CD4-positive, alpha-beta T cell (primary cell): ENCODE measurements around the gene NARF. TPM values are rescaled to one million over a fixed set of nuclear protein-coding genes. Genes with fewer than 3 reads are reported as not detected.

Experiments used
- ATAC-seq: fragments of 200-7000 bp; cut with Tn5 transposase; one replicate; pipeline ENCODE4 v1.10.0; 2022; ENCODE audit warnings: mild to moderate bottlenecking; ENCODE audit not compliant: poor library complexity
- CTCF ChIA-PET: fragments of 350-600 bp; sonication (Branson Sonifier 250); formaldehyde crosslinking; loops from one replicate; lab custom pipeline; 2021; ENCODE audit warnings: antibody characterized with exemption, inconsistent platforms; lab: Charles Lee
- POLR2A ChIA-PET: fragments of 350-600 bp; sonication (Branson Sonifier 250); formaldehyde crosslinking; loops from one replicate; lab custom pipeline; 2021; ENCODE audit warnings: antibody characterized with exemption, inconsistent platforms; lab: Charles Lee
- DNase-seq, 14 experiments: peaks; one replicate each; pipeline ENCODE4 v3.0.0-alpha.2; 2013 to 2020; ENCODE audit warnings: mixed read lengths in 2 of 14
- H3K27ac ChIP-seq, 2 donors: one replicate each; pipeline versions ENCODE4 v1.5.1 to v1.7.0; 2013; ENCODE audit warnings: low read length in 2 of 2, low read depth in 1 of 2, mild to moderate bottlenecking in 1 of 2
- H3K27me3 ChIP-seq, 2 experiments: 1 replicate in 1 of 2; 2 replicates in 1 of 2; pipeline versions ENCODE4 v1.6.1 to v1.7.0; 2013; ENCODE audit warnings: low read length in 2 of 2, control low read depth in 1 of 2, mild to moderate bottlenecking in 1 of 2, moderate library complexity in 1 of 2; ENCODE audit not compliant: insufficient read depth in 2 of 2, control insufficient read depth in 1 of 2
- H3K36me3 ChIP-seq: one replicate; pipeline ENCODE4 v1.6.1; 2013; ENCODE audit warnings: low read length, control low read depth; ENCODE audit not compliant: insufficient read depth
- H3K4me1 ChIP-seq: one replicate; pipeline ENCODE4 v1.6.1; 2013; ENCODE audit warnings: low read length, control low read depth; ENCODE audit not compliant: insufficient read depth
- H3K4me3 ChIP-seq: one replicate; pipeline ENCODE4 v1.5.1; 2013; ENCODE audit warnings: mild to moderate bottlenecking, low read length, moderate library complexity
- H3K9me3 ChIP-seq, 2 experiments: 1 replicate in 1 of 2; 2 replicates in 1 of 2; pipeline versions ENCODE4 v1.6.1 to v1.7.0; 2013; ENCODE audit warnings: low read length in 2 of 2, mild to moderate bottlenecking in 2 of 2, control low read depth in 1 of 2, moderate library complexity in 1 of 2; ENCODE audit not compliant: control insufficient read depth in 1 of 2, insufficient read depth in 1 of 2
- H3K27ac Mint-ChIP-seq: one replicate; pipeline ENCODE4 v1.8.0; 2020; ENCODE audit warnings: mixed read lengths
- H3K27me3 Mint-ChIP-seq: one replicate; pipeline ENCODE4 v1.8.0; 2021; ENCODE audit warnings: mixed read lengths
- H3K36me3 Mint-ChIP-seq: one replicate; pipeline ENCODE4 v1.8.0; 2021; ENCODE audit warnings: low read depth, mixed read lengths
- H3K4me1 Mint-ChIP-seq: one replicate; pipeline ENCODE4 v1.8.0; 2021; ENCODE audit warnings: low read depth, mixed read lengths
- H3K4me3 Mint-ChIP-seq: one replicate; pipeline ENCODE4 v1.8.0; 2020; ENCODE audit warnings: mild to moderate bottlenecking, mixed read lengths
- H3K9me3 Mint-ChIP-seq: one replicate; pipeline ENCODE4 v1.8.0; 2020; ENCODE audit warnings: mixed read lengths
- CTCF ChIP-seq: fragments of 200-600 bp; IDR thresholded peaks from one replicate; pipeline ENCODE4 v1.8.0; 2022; ENCODE audit warnings: antibody characterized with exemption, mild to moderate bottlenecking
- intact Hi-C, 2 experiments: fragments of 100-400 bp; cut with DNase I in 1 of 2; cut with micrococcal nuclease in 1 of 2; formaldehyde crosslinking; loops; one replicate each; pipeline versions ENCODE4 v1.15.1 to v1.9.0; 2023 to 2025; cut with DNase I, micrococcal nuclease
- total RNA-seq, 174 experiments: library from RNA in 2 of 174; stranded (reverse) in 2 of 174; gene quantifications; one replicate each; pipeline ENCODE4 v1.2.3 and lab custom pipeline; 2021 to 2026

NARF gene
- total RNA-seq, 2 experiments from 2014 or later: 57.1 to 62.0 TPM

GRCh38 chr17:82445542-82445941 lies 13.0 kb upstream of the NARF start:
- Histone ChIP-seq H3K9me3 (no peaks in the 10 kb centered on the region), H3K36me3 (peaks cover 62% of the 10 kb centered on the region), H3K27ac (no peak overlapping the region), H3K27me3 (no peaks in the 10 kb centered on the region), H3K4me3 (no peak overlapping the region), H3K4me1 (peaks cover 45% of the 10 kb centered on the region)
- H3K9me3 Mint-ChIP-seq: no peaks in the 10 kb centered on the region
- peaks cover 29% of the 10 kb centered on the region for H3K4me1 Mint-ChIP-seq
- ATAC-seq (no peak), DNase-seq (no peak)
- ChIA-PET CTCF (no interaction called here), POLR2A (no interaction called here)
- no peaks in the 10 kb centered on the region for H3K27me3 Mint-ChIP-seq
- intact Hi-C loops: no loop called here
- no peak for TF ChIP-seq CTCF
- H3K36me3 Mint-ChIP-seq: peaks cover 23% of the 10 kb centered on the region
- no peak overlapping the region for H3K4me3 Mint-ChIP-seq
- no peak overlapping the region for H3K27ac Mint-ChIP-seq

- POLR2A ChIA-PET: no interaction called here
- H3K4me1 Mint-ChIP-seq: peaks cover 35% of the 10 kb centered on the region
Observed at GRCh38 chr17:82446124-82446523, 12.4 kb upstream of the NARF start.

GRCh38 chr17:82446649-82447048 lies 11.9 kb upstream of the NARF start:
- Histone ChIP-seq H3K4me1 (peaks cover 55% of the 10 kb centered on the region), H3K36me3 (peaks cover 61% of the 10 kb centered on the region)

More at GRCh38 chr17:82446124-82446523, 12.4 kb upstream of the NARF start:
- CTCF ChIA-PET: no interaction called here
- H3K36me3 Mint-ChIP-seq: peaks cover 26% of the 10 kb centered on the region
- H3K27me3 ChIP-seq: no peaks in the 10 kb centered on the region
- H3K4me3 Mint-ChIP-seq: no peak overlapping the region
- H3K4me1 ChIP-seq: peaks cover 49% of the 10 kb centered on the region
- DNase-seq (peak in 1 of 14 experiments; percentile 1), ATAC-seq (no peak)
- no peaks in the 10 kb centered on the region for H3K9me3 Mint-ChIP-seq
- intact Hi-C loops: no loop called here
- H3K9me3 ChIP-seq: no peaks in the 10 kb centered on the region
- no peak overlapping the region for H3K27ac Mint-ChIP-seq
- H3K27ac ChIP-seq: no peak overlapping the region
- H3K4me3 ChIP-seq: no peak overlapping the region
- TF ChIP-seq CTCF: no peak
- H3K27me3 Mint-ChIP-seq: no peaks in the 10 kb centered on the region
- H3K36me3 ChIP-seq: peaks cover 62% of the 10 kb centered on the region

More at GRCh38 chr17:82446649-82447048, 11.9 kb upstream of the NARF start:
- CTCF ChIA-PET: no interaction called here
- Histone ChIP-seq H3K27ac (no peak overlapping the region), H3K27me3 (no peaks in the 10 kb centered on the region), H3K4me3 (no peak overlapping the region), H3K9me3 (no peaks in the 10 kb centered on the region)
- Mint-ChIP-seq H3K4me3 (no peak overlapping the region), H3K27me3 (no peaks in the 10 kb centered on the region), H3K27ac (peak overlapping the region; percentile 58), H3K36me3 (peaks cover 28% of the 10 kb centered on the region), H3K4me1 (peaks cover 40% of the 10 kb centered on the region), H3K9me3 (no peaks in the 10 kb centered on the region)
- no peak for DNase-seq
- intact Hi-C loops: no loop called here
- ATAC-seq: no peak
- no peak for TF ChIP-seq CTCF
- POLR2A ChIA-PET: interaction anchor here (0.6 kb wide), 1 partner anchor 463 kb away, joined by 4 read pairs; no protein-coding TSS in a partner anchor
